Limb (tissue), 2 donors: Measurements from ENCODE around the gene PLIN4.
"Not testable (repeated sequence)": the region's sequence is repeated elsewhere in the genome, so short reads cannot be mapped to it uniquely, and the experiment has no call there.

Experiments used
- DNase-seq, 2 donors: peaks; one replicate each; pipeline ENCODE4 v3.0.0-alpha.2; 2016; ENCODE audit errors: extremely low spot score in 2 of 2

PLIN4 gene

GRCh38 chr19:4548238-4548584 lies 29.9 kb upstream of the PLIN4 start:
- DNase-seq = no peak

GRCh38 chr19:4547303-4548237 lies 29.3 kb upstream of the PLIN4 start:
- DNase-seq = no peak

- no peak for DNase-seq
Observed at GRCh38 chr19:4543842-4544647, 25.8 kb upstream of the PLIN4 start.

- DNase-seq = no peak
Observed at GRCh38 chr19:4542896-4543841, 24.9 kb upstream of the PLIN4 start.

GRCh38 chr19:4541806-4542145 lies 23.5 kb upstream of the PLIN4 start:
- not testable (repeated sequence) for DNase-seq

DNA sequence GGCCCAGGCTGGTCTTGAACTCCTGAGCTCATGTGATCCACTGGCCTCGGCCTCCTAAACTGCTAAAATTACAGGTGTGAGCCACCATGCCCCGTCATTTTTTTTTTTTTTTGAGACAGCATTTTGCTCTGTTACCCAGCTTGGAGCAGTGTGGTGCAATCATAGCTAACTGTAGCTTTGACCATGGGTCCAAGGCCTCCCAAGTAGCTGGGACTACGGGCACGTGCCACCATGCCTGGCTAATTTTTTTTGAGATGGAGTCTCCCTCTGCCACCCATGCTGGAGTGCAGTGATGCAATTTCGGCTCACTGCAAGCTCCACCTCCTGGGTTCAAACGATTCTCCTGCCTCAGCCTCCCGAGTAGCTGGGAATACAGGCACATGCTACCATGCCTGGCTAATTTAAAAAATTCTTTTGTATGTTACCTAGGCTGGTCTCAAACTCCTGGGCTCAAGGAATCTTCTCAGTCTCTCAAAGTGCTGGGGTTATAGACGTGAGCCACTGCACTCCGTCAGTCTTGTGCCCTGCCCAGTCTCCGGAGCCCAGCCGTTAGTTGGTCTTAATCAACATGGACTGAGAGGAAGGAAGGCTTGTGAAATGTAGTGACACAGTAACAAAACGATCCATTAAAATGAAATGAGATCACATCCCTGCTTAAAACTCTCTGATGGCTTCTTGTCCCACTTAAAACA lies 23.0 kb upstream of the PLIN4 start:
- DNase-seq = no peak

DNA sequence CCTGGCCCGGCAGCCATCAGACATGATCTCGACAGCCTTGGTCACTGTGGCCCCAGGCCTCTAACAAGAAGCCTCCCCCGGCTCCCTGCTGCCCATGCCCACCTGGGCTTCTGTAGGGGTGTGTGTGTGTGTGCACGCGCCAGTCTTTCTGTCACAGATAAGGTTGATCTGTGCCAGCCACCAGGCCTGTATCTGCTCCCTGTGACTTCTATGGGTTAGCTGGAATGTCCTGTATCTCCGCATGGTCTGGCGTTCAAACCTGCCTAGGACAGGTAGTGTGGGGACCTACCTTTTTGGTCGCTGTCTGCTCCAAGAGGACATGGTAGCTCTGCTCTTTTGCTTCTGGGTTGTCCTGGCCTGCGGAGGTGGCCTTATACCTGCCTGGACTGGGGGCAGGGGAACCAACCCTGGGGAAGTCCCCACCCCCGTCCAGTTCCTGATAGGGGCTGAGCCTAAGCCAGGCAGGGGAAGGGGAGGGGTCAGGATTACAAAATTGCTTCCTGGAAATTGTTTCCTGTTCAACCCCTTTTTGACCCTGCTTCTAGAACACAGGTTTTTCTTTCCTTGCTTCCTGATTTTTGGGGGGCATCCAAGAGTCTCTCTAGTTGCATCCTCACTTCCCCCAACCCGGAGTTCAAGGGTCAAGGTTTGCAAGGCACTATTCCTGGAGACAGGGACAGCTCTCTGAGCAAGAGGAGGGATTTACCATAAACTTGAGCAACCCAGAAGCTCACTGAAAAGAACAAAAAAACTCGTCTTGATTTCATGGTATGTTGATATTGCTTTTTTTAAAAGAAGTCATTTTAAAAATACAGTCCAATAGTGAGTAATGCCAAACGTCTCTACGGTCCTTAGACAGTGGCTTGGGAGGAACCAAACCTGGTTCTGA lies 21.7 kb upstream of the PLIN4 start, which contains the start of gene LRG1:
TSS of gene LRG1 (minus strand) at position 344 of the 889 bp plus-strand sequence. CDS start at position 321, 23 bp downstream.
- peak in 1 of 2 donors; percentile 17 for DNase-seq

- no peak for DNase-seq
Observed at GRCh38 chr19:4539169-4539692, 20.9 kb upstream of the PLIN4 start.

DNA sequence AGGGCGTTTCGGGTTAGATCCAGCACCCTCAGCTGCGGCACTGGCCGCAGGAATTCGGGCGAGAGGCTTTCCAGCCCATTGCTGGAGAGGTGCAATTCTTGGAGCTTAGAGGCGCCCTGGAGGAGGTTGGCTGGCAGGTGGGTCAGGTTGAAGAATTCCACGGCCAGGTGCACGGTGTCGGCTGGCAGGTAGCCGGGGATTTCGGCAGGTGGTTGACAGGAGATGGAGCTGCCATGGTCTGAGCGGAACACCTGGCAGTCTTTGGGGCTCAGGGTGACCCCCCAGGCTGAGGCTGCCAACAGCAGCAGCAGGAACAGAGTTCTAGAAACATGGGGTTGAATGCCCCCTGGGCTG lies 20.3 kb upstream of the PLIN4 start:
- no peak for DNase-seq

GRCh38 chr19:4537953-4538600 lies 19.8 kb upstream of the PLIN4 start:
- DNase-seq = no peak

DNA sequence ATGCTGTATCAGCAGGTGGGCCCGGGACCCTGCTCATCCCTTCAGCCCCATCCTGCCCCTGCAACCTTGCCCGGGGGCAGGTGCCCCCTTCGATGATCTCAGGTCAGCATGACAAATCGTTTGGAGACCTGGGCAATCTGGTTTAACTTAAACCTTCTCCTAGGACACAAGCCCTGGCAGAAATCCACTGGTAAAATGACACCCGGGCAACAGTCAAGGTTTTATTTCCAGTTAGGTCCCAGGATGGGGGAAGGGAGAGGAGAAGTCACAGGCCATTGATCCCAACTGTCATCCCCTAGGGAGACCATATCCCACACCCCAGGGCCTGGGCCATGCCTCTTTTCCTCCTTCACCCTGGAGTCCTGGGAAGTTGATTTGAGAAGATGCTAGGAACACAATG lies 18.5 kb upstream of the PLIN4 start:
- DNase-seq = no peak

DNA sequence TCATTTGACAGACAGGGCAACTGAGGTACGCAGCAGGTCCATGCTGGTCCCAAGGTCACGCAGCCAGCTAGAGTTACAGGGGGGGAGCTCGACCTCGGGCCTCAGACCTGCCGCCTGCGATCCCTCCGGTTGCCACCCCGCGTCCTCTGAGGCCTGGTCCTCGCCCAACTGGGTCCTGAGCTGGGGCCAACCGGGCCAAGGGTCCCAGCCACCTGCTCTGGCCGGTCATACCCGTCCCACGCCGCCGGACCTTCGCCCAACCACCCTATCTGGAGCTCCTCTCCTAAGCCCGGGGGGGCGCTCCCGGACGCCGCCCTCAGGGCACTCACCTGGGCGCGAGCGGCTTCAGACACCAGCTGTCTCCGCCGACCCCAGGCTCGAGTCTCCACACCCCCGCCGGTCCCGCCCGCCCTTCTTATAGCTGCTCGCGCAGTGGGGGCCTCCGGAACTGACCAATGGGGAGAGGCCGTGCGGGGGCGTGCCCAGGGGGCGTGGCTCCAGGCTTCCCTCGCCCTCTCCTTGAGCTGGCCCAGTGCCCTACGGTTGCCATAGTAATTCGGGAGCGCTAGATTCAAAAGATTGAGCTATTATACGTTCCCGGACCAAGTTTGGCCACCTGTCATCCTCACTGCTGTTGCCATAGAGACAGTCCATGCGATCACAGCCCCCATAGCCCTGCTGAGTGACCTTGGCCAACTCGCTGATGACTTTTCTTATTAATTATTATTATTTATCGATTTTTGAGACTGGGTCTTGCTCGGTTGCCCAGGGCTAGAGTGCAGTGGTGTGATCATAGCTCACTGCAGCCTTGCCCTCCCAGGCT lies 16.8 kb upstream of the PLIN4 start, which contains the start of gene PLIN5:
TSS of gene PLIN5 (minus strand) at position 389 of the 823 bp plus-strand sequence. CDS start 1,150 bp downstream, outside the sequence.
- DNase-seq = peak; percentile 49 to 88

- no peak for DNase-seq
Observed at GRCh38 chr19:4533835-4534424, 15.6 kb upstream of the PLIN4 start.

DNA sequence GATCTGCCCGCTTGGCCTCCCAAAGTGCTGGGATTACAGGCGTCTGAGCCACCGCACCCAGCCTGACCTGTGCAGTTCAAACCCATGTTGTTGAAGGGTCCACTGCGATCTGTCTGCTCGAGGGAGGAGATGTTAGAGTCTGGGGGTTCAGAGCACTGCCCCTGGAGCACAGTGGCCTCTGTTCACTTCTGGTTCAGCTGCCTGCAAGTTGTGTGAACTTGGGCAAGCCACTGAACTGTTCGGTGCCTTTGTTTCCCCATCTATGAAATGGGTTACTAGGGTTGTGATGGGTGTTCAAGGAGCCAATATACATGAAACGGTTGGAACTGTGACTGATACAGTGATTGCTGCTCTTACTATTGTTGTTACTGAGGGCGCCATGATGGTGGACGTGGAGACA lies 15.0 kb upstream of the PLIN4 start:
- no peak for DNase-seq

- no peak for DNase-seq
Observed at GRCh38 chr19:4531562-4532165, 13.4 kb upstream of the PLIN4 start.

DNA sequence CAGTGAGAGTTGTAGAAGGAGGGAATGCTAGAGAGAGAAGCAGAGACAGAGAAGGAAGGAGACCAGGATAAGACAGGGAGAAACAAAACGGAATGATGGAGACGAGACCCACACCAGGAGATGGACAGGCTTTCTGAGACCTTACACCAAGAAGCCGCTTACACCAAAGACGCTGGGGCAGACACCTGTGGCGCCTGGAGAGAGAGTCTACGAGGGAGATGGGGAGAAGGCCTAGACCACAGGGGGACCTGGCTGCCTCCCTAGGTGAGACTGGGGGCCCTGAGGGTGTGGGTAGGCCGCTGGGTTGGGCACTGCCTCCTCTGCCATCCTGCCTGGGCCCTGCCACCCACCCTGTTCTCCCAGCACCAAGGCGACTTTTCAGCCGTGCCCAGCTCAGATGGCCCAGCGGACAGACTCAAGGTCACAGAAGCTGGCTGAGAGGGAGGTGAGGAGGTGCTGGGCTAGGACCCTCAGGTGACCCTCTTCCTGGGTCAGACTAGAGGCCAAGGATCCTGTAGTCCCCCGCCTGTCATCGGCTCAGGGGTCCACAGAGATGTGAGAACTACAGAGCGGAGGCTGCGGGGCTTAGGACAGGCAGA lies 11.7 kb upstream of the PLIN4 start:
- no peak for DNase-seq

GRCh38 chr19:4528843-4529242 lies 10.6 kb upstream of the PLIN4 start:
- no peak for DNase-seq
